ENCODE measurements around the gene KIAA0513. TPM values are rescaled to one million over a fixed set of nuclear protein-coding genes. Genes with fewer than 3 reads are reported as not detected.
A peak's percentile ranks its signal among the peaks of the same experiment; 100 is the strongest.

Gene KIAA0513
- total and polyA plus RNA-seq, 11 donors: 4.5 to 14.0 (median 9.1) TPM

DNA sequence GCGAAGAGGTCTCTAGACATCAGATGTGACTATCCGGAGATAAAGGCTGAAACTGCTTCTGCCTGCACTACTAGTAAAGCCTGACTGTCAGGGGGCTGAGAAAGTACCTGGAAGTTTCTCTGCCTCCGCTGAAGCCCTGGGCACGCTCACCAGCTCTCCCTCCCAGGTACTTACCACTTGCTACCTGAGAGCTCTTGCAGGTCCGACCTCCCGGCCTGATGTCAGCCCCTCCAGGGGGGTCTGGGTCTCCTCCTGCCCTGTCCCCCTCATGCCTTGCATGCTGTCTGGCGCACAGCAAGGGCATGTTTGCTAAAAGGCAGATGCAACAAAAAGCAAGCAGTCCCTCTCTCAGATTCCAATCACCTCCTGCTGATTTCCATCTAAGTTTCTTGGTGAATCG, 33.7 kb upstream of the KIAA0513 start:
- no peak overlapping the region for H3K4me3 ChIP-seq
- intact Hi-C loops (cut with DNase I): no loop called here
- H3K36me3 ChIP-seq: peaks cover 0 to 69% (median 46%) of the 10 kb centered on the region in 9 donors
- no peaks in the 10 kb centered on the region for H3K27me3 ChIP-seq
- H3K4me1 ChIP-seq: peaks cover 0 to 63% (median under 1%) of the 10 kb centered on the region in 12 donors
- DNase-seq: peak in 1 of 5 donors; percentile 4
- peak in 1 of 4 donors; percentile 23 for ATAC-seq
- WGBS, 4 donors: 92 to 94% (median 93%) methylated on average over 5 to 8 of the region's 8 CpGs
- TF ChIP-seq, protein P1, sequence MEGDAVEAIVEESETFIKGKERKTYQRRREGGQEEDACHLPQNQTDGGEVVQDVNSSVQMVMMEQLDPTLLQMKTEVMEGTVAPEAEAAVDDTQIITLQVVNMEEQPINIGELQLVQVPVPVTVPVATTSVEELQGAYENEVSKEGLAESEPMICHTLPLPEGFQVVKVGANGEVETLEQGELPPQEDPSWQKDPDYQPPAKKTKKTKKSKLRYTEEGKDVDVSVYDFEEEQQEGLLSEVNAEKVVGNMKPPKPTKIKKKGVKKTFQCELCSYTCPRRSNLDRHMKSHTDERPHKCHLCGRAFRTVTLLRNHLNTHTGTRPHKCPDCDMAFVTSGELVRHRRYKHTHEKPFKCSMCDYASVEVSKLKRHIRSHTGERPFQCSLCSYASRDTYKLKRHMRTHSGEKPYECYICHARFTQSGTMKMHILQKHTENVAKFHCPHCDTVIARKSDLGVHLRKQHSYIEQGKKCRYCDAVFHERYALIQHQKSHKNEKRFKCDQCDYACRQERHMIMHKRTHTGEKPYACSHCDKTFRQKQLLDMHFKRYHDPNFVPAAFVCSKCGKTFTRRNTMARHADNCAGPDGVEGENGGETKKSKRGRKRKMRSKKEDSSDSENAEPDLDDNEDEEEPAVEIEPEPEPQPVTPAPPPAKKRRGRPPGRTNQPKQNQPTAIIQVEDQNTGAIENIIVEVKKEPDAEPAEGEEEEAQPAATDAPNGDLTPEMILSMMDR (IDR thresholded peaks at IDR 0.05): no peak
- no peak for TF ChIP-seq POLR2A (IDR thresholded peaks at IDR 0.05)
- H3K9me3 ChIP-seq: no peaks in the 10 kb centered on the region
- H3K27ac ChIP-seq: peak overlapping the region in 2 of 12 donors; percentile 83 to 90

DNA sequence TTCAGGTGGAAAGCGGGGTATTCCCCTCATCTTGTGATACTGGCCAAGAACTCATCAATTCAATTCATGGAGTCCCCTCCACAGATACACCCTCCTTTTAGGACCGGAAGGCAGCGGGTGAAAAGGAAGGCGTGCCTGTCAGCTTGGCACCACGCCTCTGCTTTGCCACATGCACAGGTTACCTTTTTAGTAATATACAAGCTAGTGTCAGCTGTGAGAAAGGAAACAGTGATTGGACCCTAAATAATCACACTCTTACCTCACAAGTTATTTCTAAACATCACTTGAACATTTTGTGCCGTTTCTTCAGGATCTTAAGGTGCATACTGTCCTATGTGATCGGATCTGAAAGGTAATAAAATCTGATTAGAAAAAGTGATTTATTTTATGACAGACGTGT, 31.9 kb upstream of the KIAA0513 start:
- peak overlapping the region in 2 of 12 donors; percentile 83 to 90 for H3K27ac ChIP-seq
- DNase-seq: peak in 1 of 5 donors; percentile 2

DNA sequence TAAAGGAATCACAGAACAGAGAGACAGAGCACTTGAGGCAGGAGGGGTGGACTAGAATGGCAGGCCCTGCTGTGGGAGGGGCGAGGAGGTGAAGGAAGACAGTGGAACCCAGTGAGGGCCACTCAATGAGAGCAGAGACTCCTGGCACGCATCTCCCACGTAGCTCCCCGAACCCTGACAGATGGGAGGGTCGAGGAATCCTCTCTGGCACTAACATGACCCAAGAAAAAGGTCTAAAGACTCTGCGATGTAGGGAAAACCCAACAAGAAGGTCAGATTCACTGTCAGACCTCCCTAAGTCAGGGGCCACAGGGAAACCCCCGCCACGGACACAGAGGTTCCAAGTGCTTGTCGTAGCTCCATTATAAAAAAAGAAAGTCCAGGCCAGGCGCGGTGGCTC, 31.2 kb upstream of the KIAA0513 start:
- peaks cover 0 to 49% (median 31%) of the 10 kb centered on the region in 9 donors for H3K36me3 ChIP-seq
- TF ChIP-seq, protein P1 (IDR thresholded peaks at IDR 0.05): no peak
- TF ChIP-seq POLR2A (IDR thresholded peaks at IDR 0.05): no peak
- no peak overlapping the region for H3K4me3 ChIP-seq
- WGBS, 4 donors: 96 to 98% (median 97%) methylated on average over 11 of the region's 11 CpGs
- intact Hi-C loops (cut with DNase I): no loop called here
- no peaks in the 10 kb centered on the region for H3K9me3 ChIP-seq
- H3K27ac ChIP-seq: peak overlapping the region in 2 of 12 donors; percentile 83 to 90
- ATAC-seq (no peak), DNase-seq (no peak)
- H3K27me3 ChIP-seq: no peaks in the 10 kb centered on the region
- H3K4me1 ChIP-seq: peaks cover 0 to 87% (median 14%) of the 10 kb centered on the region in 12 donors

More for the DNA sequence above, 31.9 kb upstream of the KIAA0513 start:
- no peaks in the 10 kb centered on the region for H3K27me3 ChIP-seq
- TF ChIP-seq, protein P1 (IDR thresholded peaks at IDR 0.05): no peak
- TF ChIP-seq POLR2A (IDR thresholded peaks at IDR 0.05): no peak
- intact Hi-C loops (cut with DNase I): no loop called here
- H3K4me3 ChIP-seq: no peak overlapping the region
- no peak for ATAC-seq
- 76 to 93% (median 88%) methylated on average over 8 of the region's 8 CpGs for WGBS, 4 donors
- H3K36me3 ChIP-seq: peaks cover 0 to 56% (median 37%) of the 10 kb centered on the region in 9 donors
- no peaks in the 10 kb centered on the region for H3K9me3 ChIP-seq
- H3K4me1 ChIP-seq: peaks cover 0 to 80% (median 8%) of the 10 kb centered on the region in 12 donors

DNA sequence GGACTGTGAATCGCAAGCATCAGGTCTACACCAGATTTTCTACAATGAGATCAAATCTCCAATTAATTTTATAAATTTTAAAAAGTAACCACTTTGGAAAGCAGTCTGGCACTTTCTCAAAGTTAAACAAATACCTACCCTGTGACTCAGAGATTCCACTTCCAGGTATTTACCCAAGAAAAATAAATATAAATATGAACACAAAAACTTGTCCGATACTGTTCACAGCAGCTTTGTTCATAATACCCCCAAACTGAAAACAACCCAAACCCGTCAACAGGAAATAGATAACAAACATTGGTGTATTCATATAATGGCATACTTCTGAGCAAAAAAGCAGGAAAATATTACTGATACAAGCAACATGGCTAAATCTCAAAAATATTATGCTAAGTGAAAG, 28.4 kb upstream of the KIAA0513 start:
- H3K9me3 ChIP-seq: no peaks in the 10 kb centered on the region
- H3K36me3 ChIP-seq: peaks cover 0 to 25% (median 22%) of the 10 kb centered on the region in 9 donors
- TF ChIP-seq, protein P1 (IDR thresholded peaks at IDR 0.05): no peak
- TF ChIP-seq POLR2A (IDR thresholded peaks at IDR 0.05): no peak
- ATAC-seq (no peak), DNase-seq (no peak)
- peak overlapping the region in 3 of 12 donors; percentile 3 to 84 (median 17) for H3K27ac ChIP-seq
- H3K4me3 ChIP-seq: no peak overlapping the region
- peaks cover 4 to 89% (median 39%) of the 10 kb centered on the region in 12 donors for H3K4me1 ChIP-seq
- WGBS, 4 donors: 69 to 84% (median 77%) methylated on average over 3 of the region's 3 CpGs
- intact Hi-C loops (cut with DNase I): no loop called here
- H3K27me3 ChIP-seq: no peaks in the 10 kb centered on the region

Data from heart left ventricle (tissue), 16 donors.